ENCODE results near the gene PRDM16. TPM values are rescaled to one million over a fixed set of nuclear protein-coding genes. Genes with fewer than 3 reads are reported as not detected.
A peak's percentile ranks its signal among the peaks of the same experiment; 100 is the strongest.

The PRDM16 gene
- total RNA-seq, 1 donor from 2014 or later = 0.43 TPM

GRCh38 chr1:3160647-3161145 is 91.7 kb downstream of the PRDM16 start:
- TF ChIP-seq CTCF (IDR thresholded peaks at IDR 0.05; ENCODE audit: insufficient read depth, low read depth, low read length) = no peak
- TF ChIP-seq EZH2 (IDR thresholded peaks at IDR 0.05; ENCODE audit: insufficient read depth, low read length) = no peak
- H3K27ac ChIP-seq (ENCODE audit: low read depth, low read length) = no peak overlapping the region
- H3K36me3 Mint-ChIP-seq (ENCODE audit: low read depth, unreplicated experiment) = no peaks in the 10 kb centered on the region
- peaks cover 12% of the 10 kb centered on the region for H3K79me2 ChIP-seq (ENCODE audit: insufficient read depth, low read length)
- FAIRE-seq = no peak
- no peaks in the 10 kb centered on the region for H3K4me1 Mint-ChIP-seq (ENCODE audit: low read depth, unreplicated experiment)
- peaks cover 16% of the 10 kb centered on the region for H4K20me1 ChIP-seq (ENCODE audit: insufficient read depth, low read length)
- H3K27ac Mint-ChIP-seq (ENCODE audit: unreplicated experiment) = no peak overlapping the region
- no peaks in the 10 kb centered on the region for H3K9me3 ChIP-seq (ENCODE audit: insufficient read depth, low read depth, low read length)
- H3K27me3 ChIP-seq (ENCODE audit: insufficient read depth, low read length) = no peaks in the 10 kb centered on the region
- H3K4me1 ChIP-seq (ENCODE audit: insufficient read depth, low read length) = peaks cover 18% of the 10 kb centered on the region
- H3K4me3 ChIP-seq (ENCODE audit: insufficient read depth, low read depth, low read length) = no peak overlapping the region
- H3K27me3 Mint-ChIP-seq (ENCODE audit: low read depth, unreplicated experiment) = peaks cover 43% of the 10 kb centered on the region
- peak overlapping the region; percentile 53 for H3K9ac ChIP-seq (ENCODE audit: low read length)
- no peak overlapping the region for H3K4me3 Mint-ChIP-seq (ENCODE audit: unreplicated experiment)
- peak overlapping the region; percentile 83 for H3K4me2 ChIP-seq (ENCODE audit: low read length)
- H2AFZ ChIP-seq (ENCODE audit: low read depth, low read length) = no peak overlapping the region
- no peaks in the 10 kb centered on the region for H3K9me3 Mint-ChIP-seq (ENCODE audit: unreplicated experiment)
- no peak for DNase-seq (ENCODE audit: low read depth)
- no peaks in the 10 kb centered on the region for H3K36me3 ChIP-seq (ENCODE audit: insufficient read depth, low read length)

DNA sequence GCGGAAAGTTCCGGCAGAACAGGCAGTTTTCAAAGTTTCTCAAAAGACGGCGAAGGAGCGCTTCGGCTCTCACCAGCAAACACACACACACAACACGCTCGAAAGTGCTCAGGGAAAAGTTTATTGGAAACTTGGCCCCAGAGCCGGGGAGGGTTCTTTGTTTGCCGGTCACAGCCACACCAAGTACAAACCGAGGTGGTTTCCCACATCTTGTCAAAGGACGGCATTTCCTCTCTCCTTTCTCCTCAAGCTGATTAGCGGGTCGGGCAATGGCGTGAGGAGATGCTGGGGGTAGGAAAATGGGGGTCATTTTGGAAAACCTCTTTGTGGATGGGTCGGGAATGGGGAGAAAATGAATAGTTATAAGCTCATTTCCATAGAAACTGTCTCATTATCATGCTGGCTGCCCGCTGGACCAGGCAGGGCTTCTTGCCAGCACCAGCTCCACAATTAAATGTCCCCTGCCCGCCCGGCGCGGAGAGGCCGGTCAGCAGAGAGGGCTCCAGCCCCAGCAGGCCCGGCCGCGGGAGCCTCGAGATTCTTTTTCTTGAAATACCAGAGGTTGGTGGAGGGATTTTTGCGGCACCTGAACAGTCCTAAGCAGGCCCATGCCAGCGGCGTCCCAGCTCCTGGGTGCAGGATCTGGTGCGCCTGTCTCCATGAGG is 92.3 kb downstream of the PRDM16 start:
- peaks cover 18% of the 10 kb centered on the region for H3K4me1 ChIP-seq (ENCODE audit: insufficient read depth, low read length)
- no peak for FAIRE-seq
- H3K27me3 Mint-ChIP-seq (ENCODE audit: low read depth, unreplicated experiment) = peaks cover 37% of the 10 kb centered on the region

More for the DNA sequence above, 92.3 kb downstream of the PRDM16 start:
- Mint-ChIP-seq H3K36me3 (ENCODE audit: low read depth, unreplicated experiment) (no peaks in the 10 kb centered on the region), H3K4me3 (ENCODE audit: unreplicated experiment) (no peak overlapping the region), H3K9me3 (ENCODE audit: unreplicated experiment) (no peaks in the 10 kb centered on the region), H3K4me1 (ENCODE audit: low read depth, unreplicated experiment) (no peaks in the 10 kb centered on the region), H3K27ac (ENCODE audit: unreplicated experiment) (no peak overlapping the region)
- no peaks in the 10 kb centered on the region for H3K36me3 ChIP-seq (ENCODE audit: insufficient read depth, low read length)
- peak overlapping the region; percentile 40 for H3K27ac ChIP-seq (ENCODE audit: low read depth, low read length)
- H3K4me2 ChIP-seq (ENCODE audit: low read length) = peak overlapping the region; percentile 83
- no peaks in the 10 kb centered on the region for H3K9me3 ChIP-seq (ENCODE audit: insufficient read depth, low read depth, low read length)
- H3K27me3 ChIP-seq (ENCODE audit: insufficient read depth, low read length) = no peaks in the 10 kb centered on the region
- peak overlapping the region; percentile 59 for H2AFZ ChIP-seq (ENCODE audit: low read depth, low read length)
- H3K79me2 ChIP-seq (ENCODE audit: insufficient read depth, low read length) = peaks cover 12% of the 10 kb centered on the region
- no peak overlapping the region for H3K4me3 ChIP-seq (ENCODE audit: insufficient read depth, low read depth, low read length)
- peaks cover 10% of the 10 kb centered on the region for H4K20me1 ChIP-seq (ENCODE audit: insufficient read depth, low read length)
- peak; percentile 6 for DNase-seq (ENCODE audit: low read depth)
- H3K9ac ChIP-seq (ENCODE audit: low read length) = peak overlapping the region; percentile 53
- no peak for TF ChIP-seq CTCF (IDR thresholded peaks at IDR 0.05; ENCODE audit: insufficient read depth, low read depth, low read length)
- TF ChIP-seq EZH2 (IDR thresholded peaks at IDR 0.05; ENCODE audit: insufficient read depth, low read length) = no peak

Measured in astrocyte (in vitro differentiated cells and primary cell).